PC-9 (cell line): Measurements from ENCODE around the gene JARID2.

Experiments used
- EZH2 ChIP-seq: fragments of 200-600 bp; sonication (generic); IDR thresholded peaks from 2 replicates; pipeline ENCODE4 v1.8.0; 2017; ENCODE audit warnings: antibody characterized with exemption, low read depth
- TF ChIP-seq, protein P1 (sequence below): fragments of 200-600 bp; sonication (generic); conservative IDR thresholded peaks from 2 replicates; pipeline ENCODE4 v1.6.1; 2017; ENCODE audit warnings: mixed run types, antibody characterized with exemption, mild to moderate bottlenecking, moderate library complexity

- TF ChIP-seq, protein P1, sequence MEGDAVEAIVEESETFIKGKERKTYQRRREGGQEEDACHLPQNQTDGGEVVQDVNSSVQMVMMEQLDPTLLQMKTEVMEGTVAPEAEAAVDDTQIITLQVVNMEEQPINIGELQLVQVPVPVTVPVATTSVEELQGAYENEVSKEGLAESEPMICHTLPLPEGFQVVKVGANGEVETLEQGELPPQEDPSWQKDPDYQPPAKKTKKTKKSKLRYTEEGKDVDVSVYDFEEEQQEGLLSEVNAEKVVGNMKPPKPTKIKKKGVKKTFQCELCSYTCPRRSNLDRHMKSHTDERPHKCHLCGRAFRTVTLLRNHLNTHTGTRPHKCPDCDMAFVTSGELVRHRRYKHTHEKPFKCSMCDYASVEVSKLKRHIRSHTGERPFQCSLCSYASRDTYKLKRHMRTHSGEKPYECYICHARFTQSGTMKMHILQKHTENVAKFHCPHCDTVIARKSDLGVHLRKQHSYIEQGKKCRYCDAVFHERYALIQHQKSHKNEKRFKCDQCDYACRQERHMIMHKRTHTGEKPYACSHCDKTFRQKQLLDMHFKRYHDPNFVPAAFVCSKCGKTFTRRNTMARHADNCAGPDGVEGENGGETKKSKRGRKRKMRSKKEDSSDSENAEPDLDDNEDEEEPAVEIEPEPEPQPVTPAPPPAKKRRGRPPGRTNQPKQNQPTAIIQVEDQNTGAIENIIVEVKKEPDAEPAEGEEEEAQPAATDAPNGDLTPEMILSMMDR: no peak
- no peak for TF ChIP-seq EZH2
These were observed 127.1 kb downstream of the JARID2 start for GRCh38 chr6:15372932-15373331.
